Stimulated activated CD8-positive, alpha-beta memory T cell treated with anti-CD3 and anti-CD28 coated beads, Interleukin-7, amount 100 ng/mL, for 1 hour (primary cell): ENCODE measurements around the gene ITPR1.
"Not testable (repeated sequence)": the region's sequence is repeated elsewhere in the genome, so short reads cannot be mapped to it uniquely, and the experiment has no call there.

Source experiments
- DNase-seq, 2 donors: peaks; one replicate each; pipeline ENCODE4 v3.0.0-alpha.2; 2020; ENCODE audit warnings: low read depth in 2 of 2

ITPR1 gene

DNA sequence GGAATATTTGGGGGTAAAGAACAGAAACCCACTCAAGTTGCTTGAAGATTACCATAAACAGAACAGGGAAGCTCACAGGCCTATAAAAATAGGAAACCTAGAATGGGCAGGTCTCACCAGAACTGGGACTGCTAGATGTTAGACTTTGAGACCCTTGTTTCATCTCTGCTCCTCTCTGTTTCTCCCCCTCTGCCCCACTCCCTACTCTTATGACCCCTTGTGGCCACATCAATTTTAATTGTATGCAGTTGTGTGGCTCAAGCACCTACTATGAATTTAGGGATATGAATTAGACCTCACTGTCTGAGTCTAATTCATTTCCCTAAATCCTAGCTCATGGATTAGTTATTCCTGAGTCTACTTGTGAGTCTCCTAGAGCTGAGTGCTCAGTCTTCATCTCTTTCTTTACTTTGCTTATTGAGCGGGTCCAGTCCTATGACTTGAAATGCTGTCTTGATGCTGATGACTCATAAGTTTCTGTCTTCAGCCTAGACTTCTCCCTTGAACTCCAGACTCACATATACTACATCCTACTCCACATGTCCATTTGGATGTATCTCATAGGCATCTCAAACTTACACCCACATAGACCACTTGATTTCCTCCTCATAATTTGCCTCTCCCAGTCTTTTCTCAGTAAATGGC, 78.7 kb downstream of the ITPR1 start:
- no peak for DNase-seq

- DNase-seq, result no peak
Measured at GRCh38 chr3:4573153-4573552, 80.0 kb downstream of the ITPR1 start.

DNA sequence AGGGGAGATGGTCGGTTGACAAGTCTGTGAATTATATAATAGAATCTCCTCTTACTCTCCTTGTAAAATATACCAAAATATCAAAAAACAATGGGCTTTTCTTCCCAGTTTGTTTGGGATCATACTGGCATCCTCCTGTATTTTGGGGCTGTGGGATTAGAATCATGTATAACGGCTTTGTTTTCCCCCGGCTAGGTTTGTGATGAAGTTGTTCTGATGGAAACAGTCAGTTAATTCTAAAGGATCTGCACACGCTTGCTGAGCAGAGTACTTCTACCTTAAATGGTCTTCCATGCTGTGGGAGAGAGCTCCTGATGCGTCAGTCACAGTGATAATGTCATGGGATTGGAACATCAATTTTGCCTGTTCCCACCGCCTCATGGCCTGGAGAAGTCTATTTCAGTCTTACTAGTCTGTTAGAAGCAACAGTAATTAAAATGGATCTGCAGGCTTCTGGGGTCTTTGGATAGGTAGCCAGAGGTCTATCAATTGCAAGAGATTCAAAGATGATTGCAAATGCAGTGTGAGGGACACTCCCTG, 81.3 kb downstream of the ITPR1 start:
- no peak for DNase-seq

DNA sequence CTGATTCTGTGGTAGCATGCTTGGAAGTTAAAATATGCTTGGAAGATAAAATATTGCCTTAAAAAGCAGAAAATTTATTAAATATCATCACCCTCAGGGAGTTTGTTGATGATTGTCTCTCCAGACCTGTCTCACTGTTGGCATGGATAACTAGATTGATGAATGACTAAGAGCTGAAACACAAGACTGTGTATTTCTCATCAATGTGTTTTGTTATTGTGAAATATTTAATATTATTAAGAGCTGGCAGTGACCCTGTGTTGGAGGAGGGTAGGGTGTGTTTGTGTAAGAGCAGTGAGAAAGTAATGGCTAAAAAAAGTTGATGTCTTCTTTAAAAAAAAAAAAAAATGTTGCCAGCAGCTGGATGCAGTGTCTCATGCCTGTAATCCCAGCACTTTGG, 82.2 kb downstream of the ITPR1 start:
- no peak for DNase-seq

GRCh38 chr3:4577721-4578120, 84.6 kb downstream of the ITPR1 start:
- DNase-seq, result no peak

DNA sequence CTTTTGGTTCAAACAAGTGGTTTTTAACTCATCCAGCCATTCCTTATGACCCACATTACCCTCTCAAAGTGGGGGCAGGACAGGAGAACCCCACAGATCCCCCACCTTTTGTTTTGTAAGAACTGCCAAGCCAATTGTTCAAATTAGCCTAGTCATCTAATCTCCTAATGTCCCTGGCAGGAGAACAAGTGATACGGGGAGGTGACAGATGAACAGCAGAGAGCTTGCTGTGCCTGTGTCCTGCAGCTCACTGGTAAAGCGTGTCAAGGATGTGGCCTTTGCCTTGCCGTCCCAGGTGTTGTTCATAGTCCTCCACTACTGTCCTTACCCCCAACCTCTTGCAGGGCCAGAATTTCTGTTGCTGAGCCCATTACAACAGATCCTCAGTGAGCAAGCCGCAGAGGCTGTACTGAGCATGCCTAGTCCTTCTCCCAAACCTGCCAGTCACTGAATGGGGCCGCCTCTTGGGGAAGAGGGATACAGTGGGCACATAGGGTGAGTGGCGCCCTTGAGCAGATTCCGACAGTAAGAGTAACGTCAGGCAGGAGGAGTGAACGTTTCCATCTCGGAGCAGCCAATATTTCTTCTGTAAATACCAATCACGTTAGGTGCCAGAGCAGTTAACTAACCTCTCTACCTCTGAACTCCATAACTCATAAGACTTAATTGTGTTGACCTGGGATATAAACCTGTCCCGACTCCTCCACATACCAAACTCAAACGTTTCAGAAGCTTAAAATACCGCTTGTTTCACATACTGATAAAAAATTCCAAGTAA, 87.4 kb downstream of the ITPR1 start:
- DNase-seq, result no peak

GRCh38 chr3:4581124-4581424, 87.9 kb downstream of the ITPR1 start:
- DNase-seq, result no peak

DNA sequence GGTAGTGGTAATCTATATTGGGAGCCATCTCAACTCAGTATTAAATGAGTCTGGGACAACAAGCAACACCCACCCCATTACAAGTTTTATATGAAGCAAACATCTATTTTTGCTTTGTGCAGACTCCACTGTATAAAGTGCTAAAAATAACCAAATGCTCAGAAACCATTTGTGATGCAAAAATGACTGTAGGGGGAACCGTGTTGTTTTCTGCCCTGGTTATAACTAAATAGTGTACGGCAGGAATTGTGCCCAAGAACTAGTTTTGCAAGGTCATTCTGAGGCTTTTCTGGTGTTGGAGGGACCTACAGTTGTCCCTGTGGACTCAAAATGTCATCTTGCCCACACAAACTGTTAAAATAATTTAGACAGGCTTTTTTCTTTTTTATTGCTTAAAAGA, 88.3 kb downstream of the ITPR1 start:
- no peak for DNase-seq

- no peak for DNase-seq
Measured at GRCh38 chr3:4581920-4582611, 88.9 kb downstream of the ITPR1 start.

DNA sequence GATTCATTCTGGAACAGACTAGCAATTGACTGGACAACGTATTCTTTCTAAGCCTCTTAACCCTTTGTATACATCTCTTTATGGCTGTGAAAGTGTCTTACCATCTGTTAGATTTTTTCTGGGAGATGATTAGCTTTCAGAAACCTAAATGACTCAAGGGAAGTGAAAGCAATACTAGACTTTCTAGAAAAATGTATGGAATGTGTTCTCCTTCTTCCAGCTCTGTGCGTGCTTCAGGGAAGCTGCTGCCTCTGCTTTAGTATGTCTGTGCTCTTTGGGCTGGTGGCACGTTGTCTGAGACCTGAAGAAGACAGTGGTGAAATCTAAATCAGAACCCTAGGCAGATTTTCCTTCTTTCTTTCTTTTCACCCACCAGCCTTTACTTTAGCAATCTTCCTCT, 89.5 kb downstream of the ITPR1 start:
- DNase-seq, result no peak

DNA sequence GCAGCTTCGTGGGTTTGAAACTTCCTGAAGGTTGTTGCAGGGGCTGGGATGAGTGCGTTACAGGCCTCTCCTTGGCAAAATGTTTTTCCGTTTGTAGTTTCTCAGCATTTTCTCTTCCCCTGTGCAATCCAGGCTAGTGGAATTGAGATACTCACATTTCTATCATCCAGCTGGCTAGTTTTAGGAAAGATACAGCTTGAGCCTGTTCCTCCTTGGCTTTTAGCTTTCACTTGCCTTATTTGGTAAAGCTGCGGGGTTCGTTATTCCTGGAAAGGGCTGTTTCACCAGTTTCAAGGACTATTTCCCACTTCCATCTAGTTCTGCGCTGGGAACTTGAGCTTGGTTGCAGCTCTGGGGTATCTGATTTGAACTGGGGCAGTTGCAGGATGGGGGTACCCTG, 90.3 kb downstream of the ITPR1 start:
- DNase-seq, result no peak

DNA sequence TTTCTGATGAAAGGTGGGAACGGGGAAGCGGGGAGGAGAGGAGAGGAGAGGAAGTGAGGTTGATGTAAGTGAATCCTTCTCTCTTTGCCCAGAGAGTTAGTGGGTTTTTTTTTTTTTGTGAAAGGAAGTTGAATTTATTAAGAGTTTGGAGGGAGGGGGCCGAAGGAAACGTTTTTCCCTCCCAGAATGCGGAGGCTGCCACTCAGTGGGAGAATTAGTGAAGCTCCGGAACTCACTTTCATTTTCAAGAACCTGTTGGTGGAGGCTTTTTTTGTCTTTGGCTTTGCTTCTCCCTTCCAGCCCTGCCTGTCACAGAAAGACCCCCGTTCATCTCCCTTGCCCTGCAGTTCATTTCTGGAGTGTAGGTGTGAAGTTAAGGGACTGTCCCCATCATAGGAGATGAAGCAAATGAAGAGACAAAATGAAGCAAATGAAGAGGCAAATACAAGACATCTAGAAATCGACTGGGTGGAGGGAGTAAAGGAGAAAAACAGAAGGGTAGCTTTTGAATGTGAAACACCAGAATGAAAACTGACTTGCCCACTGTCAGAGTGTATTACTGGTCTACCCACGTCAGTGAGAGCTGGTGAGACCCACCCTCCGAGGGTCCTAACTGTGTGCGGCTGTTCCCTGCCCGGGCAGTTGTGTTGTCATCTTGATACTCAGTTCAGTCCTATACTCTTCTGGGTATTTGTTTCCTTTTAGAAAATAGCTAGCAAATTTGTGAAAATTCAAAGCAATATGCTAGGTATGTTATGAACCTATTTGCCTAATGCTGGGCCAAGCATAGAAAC, 91.5 kb downstream of the ITPR1 start:
- DNase-seq, result no peak

GRCh38 chr3:4586381-4586780, 93.2 kb downstream of the ITPR1 start:
- no peak for DNase-seq

DNA sequence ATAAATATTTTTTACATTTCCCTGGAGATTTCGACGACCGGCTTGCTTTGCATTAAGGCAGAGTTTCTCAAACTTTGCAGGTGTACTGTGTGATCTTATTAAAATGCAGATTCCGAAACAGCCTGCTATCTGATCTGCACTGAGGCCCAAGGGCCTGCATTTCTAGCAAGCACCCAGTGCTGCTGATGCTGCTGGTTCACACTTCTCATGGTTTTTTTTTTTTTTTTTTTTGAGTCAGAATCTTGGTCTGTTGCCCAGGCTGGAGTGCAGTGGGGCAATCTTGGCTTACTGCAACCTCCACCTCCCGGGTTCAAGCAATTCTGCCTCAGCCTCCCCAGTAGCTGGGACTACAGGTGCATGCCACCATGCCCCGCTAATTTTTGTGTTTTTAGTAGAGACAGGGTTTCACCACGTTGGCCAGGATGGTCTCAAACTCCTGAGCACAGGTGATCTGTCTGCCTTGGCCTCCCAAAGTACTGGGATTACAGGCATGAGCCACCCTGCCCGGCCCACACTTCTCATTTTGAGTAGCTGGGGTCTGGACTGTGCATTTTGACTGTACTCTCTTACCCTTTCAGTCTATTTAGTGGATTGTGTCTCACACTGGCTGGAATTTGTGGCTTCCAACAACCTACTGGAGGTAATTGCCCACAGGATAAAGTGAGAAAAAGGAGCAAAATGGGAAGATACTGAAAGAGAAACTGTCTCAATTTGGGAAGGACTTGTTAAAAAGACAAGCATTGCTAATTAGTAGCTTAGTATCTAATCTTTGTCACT, 94.1 kb downstream of the ITPR1 start:
- no peak for DNase-seq

- DNase-seq, result no peak
Measured at GRCh38 chr3:4587838-4588105, 94.6 kb downstream of the ITPR1 start.

GRCh38 chr3:4588466-4588865, 95.3 kb downstream of the ITPR1 start:
- DNase-seq, result no peak

- DNase-seq, result no peak
Measured at GRCh38 chr3:4589475-4590097, 96.4 kb downstream of the ITPR1 start.

- not testable (repeated sequence) for DNase-seq
Measured at GRCh38 chr3:4590849-4591248, 97.7 kb downstream of the ITPR1 start.

GRCh38 chr3:4591669-4592068, 98.5 kb downstream of the ITPR1 start:
- DNase-seq, result no peak

DNA sequence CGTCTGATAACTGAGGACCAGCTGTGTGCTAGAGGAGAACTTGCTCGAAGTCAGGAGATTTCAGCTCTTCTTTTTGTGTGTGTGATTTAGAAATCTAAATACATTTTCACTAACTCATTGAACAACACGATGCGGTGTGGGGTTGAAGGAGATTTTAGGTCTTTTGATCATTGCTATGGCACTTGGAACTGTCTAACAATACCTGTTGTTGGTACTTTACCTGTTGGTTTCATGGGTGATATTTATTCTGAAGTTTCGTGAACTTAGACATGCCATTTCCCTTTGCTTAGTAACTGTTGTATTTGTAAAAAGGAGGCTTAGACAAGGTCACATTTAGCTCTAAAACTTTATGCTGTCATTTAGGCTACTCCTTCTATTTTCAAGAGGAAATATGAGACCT, 99.9 kb downstream of the ITPR1 start:
- no peak for DNase-seq

GRCh38 chr3:4595710-4596113, 102.6 kb downstream of the ITPR1 start:
- DNase-seq, result no peak
